AG09309 (cell line): ENCODE measurements around the gene SLC7A6.
A peak's percentile ranks its signal among the peaks of the same experiment; 100 is the strongest.

ENCODE experiments used
- DNase-seq: peaks from one replicate; pipeline ENCODE4 v3.0.0-alpha.2; 2010; ENCODE audit warnings: low read depth
- H3K4me3 ChIP-seq: 2 replicates; pipeline ENCODE4 v1.5.1; 2011; ENCODE audit warnings: mild to moderate bottlenecking, low read depth, low read length, moderate library complexity; ENCODE audit not compliant: control insufficient read depth
- TF ChIP-seq, protein P1 (sequence below): IDR thresholded peaks from 2 replicates; pipeline ENCODE4 v1.5.1; 2011; ENCODE audit warnings: mild to moderate bottlenecking, low read depth, low read length, inconsistent platforms; ENCODE audit not compliant: insufficient read depth, control insufficient read depth; ENCODE audit errors: missing control alignments

Gene SLC7A6

DNA sequence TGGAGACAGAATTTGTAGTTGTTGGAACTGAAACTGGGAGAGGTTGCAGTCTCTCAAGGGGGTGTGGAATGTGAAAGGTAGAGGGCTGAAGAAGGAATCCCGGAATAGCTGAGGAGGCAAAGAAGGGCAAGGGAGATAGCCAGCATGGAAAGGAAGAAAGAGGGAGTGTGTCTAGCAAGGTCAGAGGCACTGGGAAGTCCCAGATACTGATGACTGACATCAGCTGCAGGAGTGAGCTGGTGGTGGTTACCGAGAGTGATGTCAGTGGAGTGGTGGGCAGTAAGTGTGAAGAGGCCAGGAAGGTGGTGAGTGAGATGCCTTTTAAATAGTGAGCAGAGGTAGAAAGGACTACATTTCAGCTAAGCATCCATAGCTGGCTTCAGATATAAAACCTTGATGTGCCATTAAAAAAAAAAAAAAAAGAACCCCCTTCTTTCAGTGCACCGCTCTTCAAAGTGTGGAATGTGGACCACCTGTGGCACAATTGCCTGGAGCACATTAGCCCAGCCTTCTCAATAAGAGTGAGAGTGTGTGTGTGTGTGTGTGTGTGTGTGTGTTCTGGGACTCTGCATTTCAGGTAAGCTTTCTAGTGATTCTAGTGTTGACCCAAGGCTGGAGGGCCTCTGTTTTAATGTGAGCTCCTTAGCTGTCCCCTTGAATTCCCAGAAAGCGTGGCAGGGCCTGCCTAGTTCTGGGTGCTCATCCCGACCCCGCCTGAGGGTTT is 55.0 kb downstream of the SLC7A6 start:
- TF ChIP-seq, protein P1, sequence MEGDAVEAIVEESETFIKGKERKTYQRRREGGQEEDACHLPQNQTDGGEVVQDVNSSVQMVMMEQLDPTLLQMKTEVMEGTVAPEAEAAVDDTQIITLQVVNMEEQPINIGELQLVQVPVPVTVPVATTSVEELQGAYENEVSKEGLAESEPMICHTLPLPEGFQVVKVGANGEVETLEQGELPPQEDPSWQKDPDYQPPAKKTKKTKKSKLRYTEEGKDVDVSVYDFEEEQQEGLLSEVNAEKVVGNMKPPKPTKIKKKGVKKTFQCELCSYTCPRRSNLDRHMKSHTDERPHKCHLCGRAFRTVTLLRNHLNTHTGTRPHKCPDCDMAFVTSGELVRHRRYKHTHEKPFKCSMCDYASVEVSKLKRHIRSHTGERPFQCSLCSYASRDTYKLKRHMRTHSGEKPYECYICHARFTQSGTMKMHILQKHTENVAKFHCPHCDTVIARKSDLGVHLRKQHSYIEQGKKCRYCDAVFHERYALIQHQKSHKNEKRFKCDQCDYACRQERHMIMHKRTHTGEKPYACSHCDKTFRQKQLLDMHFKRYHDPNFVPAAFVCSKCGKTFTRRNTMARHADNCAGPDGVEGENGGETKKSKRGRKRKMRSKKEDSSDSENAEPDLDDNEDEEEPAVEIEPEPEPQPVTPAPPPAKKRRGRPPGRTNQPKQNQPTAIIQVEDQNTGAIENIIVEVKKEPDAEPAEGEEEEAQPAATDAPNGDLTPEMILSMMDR: no peak
- no peak overlapping the region for H3K4me3 ChIP-seq
- DNase-seq: no peak

DNA sequence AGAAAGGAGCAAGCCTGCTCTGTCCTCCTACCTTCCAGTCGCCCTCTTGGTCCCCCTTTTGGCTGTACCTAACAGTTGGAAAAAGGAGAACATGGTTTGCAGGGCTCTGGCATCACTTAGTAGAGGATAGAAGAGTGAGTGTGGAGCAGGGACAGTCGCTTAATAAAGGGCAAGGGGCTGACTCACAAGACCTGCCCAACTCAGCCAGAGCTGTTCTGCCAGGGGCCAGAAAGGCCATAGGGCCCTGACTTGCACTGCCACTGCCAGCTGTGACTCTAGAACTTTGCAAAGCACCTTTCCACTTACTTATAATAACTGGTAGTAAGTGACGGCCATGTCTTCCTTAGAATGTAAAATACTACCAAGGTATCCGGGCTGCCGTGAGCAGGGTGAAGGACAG is 60.0 kb downstream of the SLC7A6 start:
- TF ChIP-seq, protein P1: no peak
- DNase-seq: no peak
- no peak overlapping the region for H3K4me3 ChIP-seq

DNA sequence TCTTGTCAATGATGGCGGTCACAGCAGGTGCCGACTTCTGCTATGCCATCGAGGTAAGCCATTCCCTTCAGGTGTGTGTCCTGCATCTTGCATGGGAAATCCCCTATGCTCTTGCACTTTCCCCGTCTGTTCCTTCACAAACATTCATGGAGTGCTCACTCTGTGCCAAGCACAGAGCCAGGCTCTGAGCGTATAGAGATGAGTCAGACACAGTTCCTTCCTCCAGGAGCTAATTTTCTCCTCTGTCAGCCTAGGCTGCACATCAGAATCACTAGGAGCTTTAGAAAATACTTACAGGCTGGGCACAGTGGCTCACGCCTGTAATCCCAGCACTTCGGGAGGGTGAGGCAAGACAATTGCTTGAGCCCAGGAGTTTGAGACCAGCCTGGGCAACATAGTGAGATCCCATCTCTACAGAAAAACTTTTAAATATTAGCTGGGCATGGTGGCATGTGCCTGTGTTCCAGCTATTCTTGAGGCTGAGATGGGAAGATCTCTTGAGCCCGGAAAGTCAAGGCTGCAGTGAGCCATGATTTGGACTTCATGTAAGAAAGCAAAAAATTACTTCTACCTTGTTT is 60.5 kb downstream of the SLC7A6 start:
- TF ChIP-seq, protein P1: no peak
- no peak for DNase-seq
- H3K4me3 ChIP-seq: no peak overlapping the region

DNA sequence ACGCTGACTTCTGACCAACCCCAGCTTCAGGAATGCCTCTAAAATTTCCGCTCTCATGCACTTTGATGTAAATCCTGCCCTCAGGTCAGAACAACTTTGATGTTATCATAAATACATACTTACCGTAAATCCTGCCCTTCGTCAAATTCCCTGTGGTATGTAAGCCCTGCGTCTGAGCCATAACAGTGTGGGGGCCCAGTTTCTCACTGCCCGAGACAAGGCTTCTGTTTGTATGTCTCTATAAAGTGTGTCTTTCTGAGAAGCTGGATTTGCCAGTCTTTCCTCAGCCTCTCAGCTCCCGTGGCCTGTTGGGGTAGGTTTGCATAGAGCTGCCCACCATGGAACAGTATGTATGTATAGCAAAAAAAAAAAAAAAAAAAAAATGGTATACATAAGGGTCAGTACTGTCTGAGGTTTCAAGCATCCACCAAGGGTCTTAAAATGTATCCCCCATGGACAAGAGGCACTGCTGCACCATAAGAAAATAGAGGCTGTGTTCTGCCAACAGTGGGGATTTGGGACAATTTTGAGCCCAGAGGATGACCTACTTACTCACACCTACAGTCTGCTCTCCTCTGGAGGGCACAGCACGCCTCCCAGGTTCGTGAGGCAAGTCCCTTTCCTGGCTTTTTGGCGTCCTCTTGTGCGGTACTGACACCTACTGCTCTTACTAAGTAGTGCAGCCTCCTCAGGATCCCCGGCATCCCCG is 64.0 kb downstream of the SLC7A6 start:
- TF ChIP-seq, protein P1: peak; percentile 93
- no peak overlapping the region for H3K4me3 ChIP-seq
- peak; percentile 62 for DNase-seq

DNA sequence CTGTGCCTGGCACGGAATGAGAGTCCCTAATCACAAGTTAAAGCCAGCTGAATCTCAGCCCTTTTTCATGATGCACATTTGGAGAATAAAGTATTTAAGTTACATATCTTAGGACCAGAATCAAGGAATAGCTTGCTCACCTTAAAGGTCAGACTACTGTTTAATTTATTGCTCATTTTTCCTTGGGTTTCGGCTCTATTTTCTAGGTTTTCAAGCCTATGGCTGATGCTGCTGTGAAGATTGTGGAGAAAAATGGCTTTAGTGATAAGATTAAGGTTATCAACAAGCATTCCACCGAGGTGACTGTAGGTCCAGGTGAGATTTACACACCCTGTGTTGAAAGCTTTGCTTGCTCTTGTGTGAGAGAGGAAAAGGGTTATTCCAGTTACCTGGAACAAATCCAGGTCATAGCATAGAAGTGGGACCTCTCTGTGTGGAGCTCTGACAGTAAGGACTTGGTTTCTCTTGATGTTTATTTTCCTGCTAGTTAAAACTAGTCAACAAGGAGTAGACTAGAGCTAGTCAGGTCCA is 64.6 kb downstream of the SLC7A6 start:
- TF ChIP-seq, protein P1: no peak
- H3K4me3 ChIP-seq: no peak overlapping the region
- no peak for DNase-seq

DNA sequence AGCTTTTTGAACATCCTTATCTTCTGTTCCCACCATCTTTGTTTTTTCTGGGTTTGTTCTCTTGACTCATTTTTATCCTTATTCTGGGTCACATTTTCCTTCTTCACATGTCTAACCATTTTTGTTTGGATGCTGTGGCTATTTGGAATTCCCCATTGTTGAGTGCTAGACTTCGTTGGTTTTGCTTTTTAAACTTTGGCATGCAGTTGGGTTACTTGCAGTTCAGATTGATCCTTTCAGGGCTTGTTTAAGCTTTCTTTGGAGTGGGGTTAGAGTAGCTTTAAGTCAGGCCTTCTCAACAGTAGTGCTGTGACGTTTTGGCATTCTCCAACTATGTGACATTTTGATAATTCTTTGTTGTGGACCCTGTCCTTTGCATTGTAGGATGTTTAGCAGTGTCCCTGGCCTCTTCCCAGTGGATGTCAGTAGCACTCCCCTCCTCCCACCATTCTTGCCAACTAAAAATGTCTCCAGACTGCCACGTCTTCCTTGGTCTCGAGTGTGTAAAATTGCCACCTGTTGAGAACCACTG is 67.6 kb downstream of the SLC7A6 start:
- DNase-seq: no peak
- H3K4me3 ChIP-seq: no peak overlapping the region
- TF ChIP-seq, protein P1: no peak
